Umbilical cord (tissue), 2 donors: ENCODE measurements around the gene SLC30A1. TPM values are rescaled to one million over a fixed set of nuclear protein-coding genes. Genes with fewer than 3 reads are reported as not detected.

Experiments
- DNase-seq: peaks from one replicate; pipeline ENCODE4 v3.0.0-alpha.2; 2015; ENCODE audit warnings: low spot score
- total RNA-seq: library from RNA; depleted of rRNA; stranded (reverse); fragments of >200 nt; gene quantifications from one replicate; pipeline ENCODE4 v1.2.3, GENCODE V29; 2014; ENCODE audit warnings: low replicate concordance; ENCODE audit not compliant: insufficient read depth

SLC30A1 gene
- total RNA-seq, 1 donor from 2014 or later, result 27.7 TPM

DNA sequence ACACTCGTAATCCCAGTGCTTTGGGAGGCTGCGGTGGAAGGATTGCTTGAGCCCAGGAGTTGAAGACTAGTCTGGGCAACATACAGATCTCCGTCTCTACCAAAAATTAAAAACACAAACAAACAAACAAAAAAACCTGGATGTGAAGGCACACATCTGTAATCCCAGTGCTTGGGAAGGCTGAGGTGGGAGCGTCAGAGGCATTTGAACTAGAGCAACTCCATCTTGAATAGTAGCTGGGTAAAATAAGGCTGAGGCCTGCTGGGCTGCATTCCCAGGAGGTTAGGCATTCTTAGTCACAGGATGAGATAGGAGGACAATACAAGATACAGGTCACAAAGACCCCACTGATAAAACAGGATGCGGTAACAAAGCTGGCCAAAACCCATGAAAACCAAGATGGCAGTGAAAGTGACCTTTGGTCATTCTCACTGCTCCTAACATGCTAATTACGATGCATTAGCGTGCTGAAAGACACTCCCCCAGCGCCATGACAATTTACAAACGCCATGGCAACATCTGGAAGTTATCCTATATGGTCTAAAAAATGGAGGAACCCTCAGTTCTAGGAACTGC, 53.8 kb downstream of the SLC30A1 start:
- DNase-seq, result no peak

- peak; percentile 6 for DNase-seq
These were observed 54.4 kb downstream of the SLC30A1 start for GRCh38 chr1:211524521-211524920.

DNA sequence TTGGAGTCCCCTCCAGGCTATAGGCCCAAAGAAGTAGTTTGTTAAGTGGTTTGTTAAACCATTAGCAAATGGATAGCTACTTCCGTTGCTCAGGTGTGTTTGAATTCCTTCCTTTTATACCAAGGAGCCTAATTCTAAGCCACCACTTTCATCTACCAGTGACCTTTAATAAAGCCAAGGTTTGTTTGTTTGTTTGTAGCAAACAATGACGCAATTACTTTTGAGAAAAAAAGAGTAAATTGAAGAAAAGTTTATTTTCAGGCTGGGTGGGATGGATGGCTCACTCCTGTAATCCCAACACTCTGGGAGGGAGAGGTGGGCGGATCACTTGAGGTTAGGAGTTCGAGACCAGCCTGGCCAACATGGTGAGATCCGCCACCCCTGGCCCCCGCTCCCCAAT, 56.2 kb downstream of the SLC30A1 start:
- no peak for DNase-seq

Other genes with a start within 250 kb of the SLC30A1 start
- 3.1 TPM for gene RD3, start 87.0 kb downstream of the SLC30A1 start, total RNA-seq
- gene NEK2, start 96.5 kb upstream of the SLC30A1 start, total RNA-seq, result 3.1 TPM